GM19452 (cell line): Measurements from ENCODE around the gene WNK2.

ENCODE experiments used
- ATAC-seq: cut with Tn5 transposase; IDR thresholded peaks from one replicate; pipeline ENCODE4 v1.9.1; 2021; ENCODE audit not compliant: unreplicated experiment

WNK2 gene

DNA sequence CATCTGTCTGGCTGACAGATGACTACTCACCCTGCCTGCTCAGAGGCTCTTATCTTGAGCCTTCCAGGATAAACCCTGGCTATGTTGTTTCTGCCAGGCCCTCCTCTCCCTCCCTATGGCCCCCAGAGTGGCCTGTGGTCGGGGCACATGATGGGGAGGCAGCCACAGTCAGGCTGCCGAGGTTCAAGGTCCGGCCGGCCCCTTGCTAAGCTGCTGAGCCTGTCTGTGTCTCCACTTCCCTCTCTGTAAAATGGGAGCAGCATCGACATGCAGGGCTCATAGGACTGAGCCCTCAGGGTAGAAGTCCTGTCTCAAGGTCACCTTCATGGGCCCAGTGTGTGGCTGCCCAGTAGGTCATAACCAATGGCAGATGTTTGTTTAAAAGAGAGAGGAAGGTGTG is 28.5 kb downstream of the WNK2 start:
- no peak for ATAC-seq

DNA sequence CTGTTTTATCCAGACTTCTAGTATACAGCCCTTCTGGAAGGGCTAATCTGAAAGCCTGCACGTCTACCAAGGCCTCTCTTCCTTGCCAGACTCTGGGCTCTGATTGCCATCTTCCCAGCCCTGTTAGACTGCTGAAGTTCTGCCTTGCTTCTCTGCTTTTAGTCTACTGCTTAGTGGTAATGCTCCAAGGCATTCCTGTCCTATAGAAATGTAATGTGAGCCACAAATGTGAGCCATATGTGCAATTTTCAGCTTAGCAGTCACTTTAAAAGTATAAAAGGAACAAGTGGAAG is 32.1 kb downstream of the WNK2 start:
- no peak for ATAC-seq

DNA sequence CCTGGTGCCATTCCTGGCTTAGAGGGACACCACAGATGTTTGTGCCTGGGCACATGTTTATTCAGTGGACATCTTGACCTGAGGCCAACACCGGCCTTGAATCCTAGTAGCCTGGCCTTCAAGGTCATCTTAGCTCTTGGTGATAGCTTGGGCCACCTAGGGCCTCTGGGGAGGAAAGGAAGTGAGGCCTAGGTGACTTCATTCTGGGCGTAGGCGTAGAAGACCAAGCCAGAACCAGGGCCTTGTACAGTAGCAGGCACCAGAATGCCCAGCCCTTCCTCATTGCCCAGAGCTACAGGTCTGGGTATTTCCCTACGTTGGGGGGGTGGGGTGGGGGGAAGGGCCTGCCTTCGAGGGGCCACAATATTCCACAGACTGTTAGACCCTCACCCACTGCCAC is 33.8 kb downstream of the WNK2 start:
- ATAC-seq: no peak

DNA sequence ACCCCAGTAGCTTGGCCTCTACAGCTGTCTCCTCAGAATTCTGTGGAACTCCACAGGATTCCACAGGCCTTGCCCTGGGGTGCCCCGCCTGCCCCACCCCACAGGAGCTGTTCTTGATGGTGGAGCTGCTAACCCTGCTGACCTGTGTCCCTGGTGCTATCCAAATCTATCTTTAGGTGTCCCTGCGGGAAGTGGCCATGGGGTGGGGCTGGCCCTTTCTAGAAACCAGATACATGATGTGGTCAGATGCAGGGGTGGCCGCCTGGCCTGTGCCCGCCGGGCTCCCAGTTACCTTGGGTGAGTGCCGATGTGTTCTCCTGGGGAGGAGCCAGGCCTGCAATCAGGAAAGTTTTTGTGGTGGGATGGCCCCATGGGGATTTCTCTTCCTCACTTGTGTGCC is 34.2 kb downstream of the WNK2 start:
- ATAC-seq: no peak

DNA sequence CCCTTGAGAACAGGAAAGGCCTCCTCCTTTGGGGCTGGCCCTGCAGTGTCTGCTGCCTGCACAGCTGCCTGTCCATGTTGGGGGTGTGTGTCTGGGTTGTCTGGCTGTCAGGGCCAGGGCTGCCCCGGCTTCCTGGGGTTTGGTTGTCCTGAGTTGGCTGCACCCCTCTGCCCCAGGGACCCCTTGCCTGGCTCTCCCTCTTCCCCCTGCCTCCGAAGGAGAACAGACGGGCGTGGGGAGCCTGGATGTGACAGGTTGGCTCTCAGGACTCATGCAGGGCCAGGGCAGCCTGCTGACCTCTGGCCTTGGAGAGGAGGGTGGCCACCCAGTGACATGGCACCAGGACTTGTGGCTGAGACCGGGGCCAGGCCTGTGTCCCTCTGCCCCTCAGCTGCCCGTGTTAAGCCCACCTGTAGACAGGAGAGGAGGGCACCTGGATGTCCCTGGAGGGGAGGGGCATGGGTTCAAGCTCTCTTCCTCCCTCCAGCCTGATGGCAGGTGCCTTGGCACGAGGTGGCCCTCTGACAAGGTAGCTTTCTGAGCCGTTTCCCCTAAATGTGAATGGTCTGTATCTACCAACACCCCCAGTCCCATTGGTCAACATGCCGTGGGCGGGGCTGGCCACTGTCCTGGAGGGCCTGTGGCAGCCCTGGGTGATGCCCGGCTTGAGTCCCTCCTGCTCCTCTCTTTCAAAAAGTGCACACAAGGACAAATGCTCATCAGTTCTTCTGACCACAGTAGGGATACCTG is 34.9 kb downstream of the WNK2 start:
- ATAC-seq: no peak

DNA sequence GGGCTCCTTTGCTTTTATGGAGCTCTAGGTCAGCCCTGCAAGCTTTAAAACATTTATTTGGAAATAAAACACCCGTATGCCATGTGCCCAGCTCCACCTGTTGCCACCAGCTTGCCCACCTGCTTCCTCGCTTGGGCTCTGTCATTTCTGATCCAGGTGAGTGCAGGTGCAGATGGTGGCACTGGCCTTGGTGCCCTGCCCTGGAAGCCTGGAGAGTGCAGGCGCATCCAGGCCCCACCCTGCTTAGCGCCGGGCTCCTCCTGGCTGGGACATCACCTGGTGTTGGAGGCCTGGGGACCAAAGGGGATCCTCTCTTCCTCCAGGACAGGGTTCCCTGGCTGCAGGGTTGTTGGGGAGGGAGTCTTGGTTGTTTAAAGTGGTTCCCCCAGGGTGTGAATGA is 35.8 kb downstream of the WNK2 start:
- ATAC-seq: no peak

DNA sequence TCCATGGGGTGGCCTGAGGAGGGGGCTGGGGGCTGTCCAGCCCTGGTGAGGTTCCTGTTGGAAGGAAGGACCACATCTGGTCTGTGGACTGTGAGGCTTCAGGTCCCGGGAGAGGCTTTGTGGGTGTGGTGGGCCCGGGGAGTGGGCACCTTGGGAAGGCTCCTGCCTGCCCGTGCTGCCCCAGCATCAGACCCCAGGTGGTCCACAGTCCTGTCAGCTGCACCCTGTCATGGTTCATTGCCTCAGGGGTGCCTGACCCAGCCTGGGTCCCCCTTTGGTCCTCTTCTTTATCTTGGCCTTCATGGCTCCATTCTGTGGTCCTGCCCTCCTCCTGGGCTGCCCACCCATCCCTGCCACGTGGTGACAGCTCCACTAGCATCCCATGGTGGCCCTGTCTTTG is 36.7 kb downstream of the WNK2 start:
- ATAC-seq: no peak

DNA sequence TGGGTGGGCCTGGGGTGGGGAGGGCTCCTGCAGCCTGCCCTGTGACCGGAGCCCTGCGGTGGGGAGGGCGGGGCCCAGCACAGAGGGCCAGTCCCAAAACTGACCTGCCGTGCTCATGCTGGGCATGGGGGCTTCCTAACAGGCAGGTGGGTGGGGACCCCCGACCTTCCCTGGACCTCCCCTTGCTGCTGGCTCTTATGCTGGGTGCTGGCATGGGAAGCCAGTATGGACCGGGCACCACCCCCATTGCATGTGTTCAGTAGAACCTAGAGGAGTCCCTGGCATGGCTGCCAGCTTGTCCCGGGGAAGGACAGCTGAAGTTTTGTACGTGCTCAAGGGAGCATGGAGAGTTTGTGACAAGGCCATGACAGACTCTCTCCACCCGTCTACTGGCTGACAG is 37.1 kb downstream of the WNK2 start:
- ATAC-seq: no peak

DNA sequence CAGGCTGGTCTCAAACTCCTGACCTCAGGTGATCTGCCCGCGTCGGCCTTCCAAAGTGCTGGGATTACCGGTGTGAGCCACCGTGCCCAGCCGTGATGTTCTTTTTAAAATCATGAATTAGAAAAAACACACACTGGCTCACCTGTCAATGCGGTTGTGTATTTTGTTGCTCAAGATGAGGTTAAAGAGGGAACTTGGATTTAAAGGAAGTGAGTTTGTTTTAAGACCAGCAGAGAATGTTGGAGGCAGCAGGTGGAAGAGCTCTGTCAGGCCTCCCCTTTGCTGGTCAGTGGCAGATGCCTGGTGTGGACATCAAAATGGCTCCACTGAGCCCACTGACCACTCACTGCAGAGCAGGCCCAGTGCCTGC is 38.9 kb downstream of the WNK2 start:
- no peak for ATAC-seq

DNA sequence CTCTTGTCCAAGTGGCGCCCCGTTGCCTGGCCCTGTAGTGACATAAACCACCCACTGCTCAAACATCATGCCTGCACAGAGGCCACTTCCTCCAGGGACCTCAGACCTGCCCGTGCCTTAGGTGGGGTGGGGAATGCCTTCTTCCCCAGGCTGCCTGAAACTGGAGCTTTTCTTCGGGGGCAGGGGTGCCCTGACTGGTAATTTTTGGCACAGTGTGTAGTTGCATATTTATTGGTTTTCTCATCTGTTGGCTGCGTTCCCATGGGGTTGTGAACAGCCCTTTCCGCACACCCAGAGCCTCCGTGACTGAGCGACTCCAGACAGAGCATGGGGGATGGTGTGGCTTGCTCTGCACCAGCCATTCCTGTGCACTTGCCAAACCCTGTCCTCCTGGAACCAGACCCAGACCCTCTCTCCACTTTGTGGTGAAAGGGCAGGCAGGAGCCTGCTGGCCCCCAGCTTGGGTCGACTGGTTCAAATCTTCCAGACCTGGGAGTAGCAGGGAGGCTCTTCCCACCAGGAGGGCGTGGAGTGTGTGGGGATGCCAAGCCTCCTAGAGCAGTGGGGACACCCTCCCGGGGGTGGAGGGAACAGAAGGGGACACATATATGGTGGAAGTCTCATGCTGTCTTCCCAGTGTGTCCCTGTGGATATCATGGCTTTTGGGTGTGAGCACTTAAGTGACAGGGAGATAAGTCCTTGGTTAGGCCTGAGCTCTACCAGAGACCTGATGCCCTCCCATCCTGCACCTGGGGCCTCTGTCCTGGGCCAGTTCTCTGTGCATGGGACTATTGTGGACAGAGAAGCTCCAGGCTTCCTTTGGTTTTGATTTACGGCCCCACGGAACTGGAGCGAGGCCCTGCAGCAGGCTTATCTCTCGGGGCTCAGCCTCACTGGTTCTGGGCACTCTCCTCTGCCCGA is 39.6 kb downstream of the WNK2 start:
- ATAC-seq: no peak

DNA sequence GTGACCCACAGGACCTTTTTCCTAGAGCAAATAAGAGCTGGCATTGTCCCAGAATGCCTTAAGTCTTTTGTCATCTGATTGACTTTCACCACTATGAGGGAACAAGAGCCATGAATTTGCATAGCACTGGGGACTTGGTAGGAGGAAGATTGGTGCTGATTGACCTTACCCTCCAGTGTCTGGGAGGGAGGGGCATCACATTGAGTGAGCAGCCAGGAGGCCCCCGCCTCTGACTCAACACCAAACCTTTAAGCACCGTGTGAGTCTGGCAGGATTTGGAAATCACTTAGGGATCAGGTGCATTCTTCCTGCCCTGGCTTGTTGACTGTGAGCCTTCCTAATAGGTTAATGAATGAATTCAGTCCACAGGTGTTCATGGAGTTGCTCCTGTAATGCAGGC is 40.7 kb downstream of the WNK2 start:
- no peak for ATAC-seq

DNA sequence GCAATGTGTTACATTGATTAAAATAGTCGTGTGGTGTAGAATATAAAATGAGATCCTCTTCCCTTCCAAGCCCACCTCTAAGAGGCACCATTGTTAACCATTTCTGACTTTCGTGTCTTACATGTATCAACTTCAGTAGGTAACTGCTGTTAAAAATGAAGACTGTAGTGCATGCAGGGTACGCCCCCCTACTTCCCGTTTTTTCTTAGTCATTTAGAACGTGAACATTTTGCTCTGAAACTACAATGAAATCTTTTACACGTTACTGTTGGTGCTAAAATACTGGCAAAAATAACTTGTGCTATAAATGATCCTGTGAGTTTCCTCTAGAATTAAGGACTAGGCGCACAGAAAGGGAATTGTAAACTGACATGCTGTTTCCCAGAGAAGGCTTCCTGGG is 41.5 kb downstream of the WNK2 start:
- ATAC-seq: no peak

DNA sequence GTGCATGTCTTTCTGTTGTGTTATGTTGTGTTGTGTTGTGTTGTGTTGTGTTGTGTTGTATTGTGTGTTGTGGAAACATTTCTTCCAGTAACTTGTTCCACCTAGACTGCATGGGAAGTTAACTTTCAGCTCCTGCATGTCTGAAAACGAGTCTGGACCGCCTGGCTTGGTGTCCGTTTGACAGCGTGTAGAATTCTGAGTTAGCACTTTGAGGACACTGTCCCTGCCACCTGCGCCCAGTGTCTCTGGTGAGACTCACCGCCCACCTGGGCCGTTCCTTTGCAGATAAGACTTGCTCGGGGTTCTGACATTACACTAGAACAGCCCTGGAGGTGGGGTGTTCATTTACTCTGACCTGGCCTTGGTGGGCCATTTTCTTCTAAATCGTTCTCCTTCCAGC is 42.0 kb downstream of the WNK2 start:
- ATAC-seq: no peak

DNA sequence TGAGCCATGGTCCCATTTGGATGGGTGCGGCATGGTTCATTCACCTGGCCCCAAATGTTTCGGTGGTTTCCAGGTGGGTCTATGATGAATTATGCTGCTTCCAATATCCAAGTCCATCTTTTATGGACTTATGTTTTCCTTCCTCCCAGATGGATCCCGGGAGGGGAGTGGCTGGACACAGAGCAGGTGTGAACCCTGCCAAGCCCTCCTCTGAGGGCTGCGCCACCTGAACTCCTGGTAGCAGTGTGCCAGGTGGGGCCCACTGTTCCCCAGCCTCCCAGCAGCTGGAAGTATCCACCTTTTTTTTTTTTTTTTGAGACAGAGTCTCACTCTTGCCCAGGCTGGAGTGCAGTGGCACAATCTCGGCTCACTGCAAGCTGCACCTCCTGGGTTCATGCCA is 42.9 kb downstream of the WNK2 start:
- no peak for ATAC-seq

DNA sequence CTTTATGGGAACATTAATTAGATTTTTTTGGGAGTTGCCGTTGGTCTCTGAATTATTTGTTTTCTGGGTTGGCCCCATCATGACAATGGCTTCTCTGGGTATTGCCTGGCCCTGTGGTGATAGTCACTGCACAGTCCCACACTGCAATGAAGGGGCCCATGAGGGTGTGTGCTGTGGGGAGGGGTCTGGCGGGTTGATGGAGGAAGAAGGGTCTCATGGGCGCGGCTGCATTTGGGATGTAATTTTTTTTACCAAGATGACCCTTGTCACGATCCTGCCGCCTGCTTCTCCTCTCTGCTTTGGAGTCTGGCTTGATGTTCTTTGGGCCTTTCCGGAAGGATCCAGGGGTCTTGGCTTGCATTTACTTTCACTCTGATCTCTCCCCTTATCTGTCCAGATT is 44.1 kb downstream of the WNK2 start:
- no peak for ATAC-seq

DNA sequence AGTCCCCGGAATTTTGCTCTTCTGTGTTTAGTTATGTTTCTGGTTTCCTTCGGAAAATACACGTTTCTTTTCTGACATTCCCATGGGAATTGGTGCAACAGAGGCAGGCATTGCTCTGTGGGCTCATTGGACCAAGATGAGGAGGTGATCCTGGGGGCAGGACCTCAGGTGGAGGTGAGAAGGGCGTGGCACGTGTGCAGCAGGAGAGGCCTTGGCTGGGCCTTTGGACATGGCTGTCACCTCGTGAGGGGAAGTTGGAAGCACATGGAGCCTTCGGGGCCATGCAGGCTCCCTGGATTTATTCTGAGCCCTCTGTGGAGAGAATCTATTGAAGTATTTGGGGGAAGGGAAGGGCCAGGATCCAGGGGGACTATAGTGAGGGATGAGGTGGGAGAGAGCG is 44.5 kb downstream of the WNK2 start:
- ATAC-seq: no peak

DNA sequence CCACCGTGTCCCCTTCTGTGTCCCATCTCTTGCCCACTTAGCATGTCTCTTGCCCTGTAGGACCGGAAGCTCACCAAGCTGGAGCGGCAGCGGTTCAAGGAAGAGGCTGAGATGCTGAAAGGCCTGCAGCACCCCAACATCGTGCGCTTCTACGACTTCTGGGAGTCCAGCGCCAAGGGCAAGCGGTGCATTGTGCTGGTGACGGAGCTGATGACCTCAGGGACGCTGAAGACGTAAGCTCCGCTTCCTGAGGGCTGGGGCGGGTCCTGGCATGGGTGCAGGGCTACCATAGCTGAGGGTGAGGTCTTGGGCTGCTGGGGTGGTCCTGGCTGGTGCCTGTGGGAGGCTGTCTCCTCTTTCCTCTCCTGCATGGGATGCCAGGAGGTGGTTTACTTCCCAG is 45.7 kb downstream of the WNK2 start:
- ATAC-seq: no peak

DNA sequence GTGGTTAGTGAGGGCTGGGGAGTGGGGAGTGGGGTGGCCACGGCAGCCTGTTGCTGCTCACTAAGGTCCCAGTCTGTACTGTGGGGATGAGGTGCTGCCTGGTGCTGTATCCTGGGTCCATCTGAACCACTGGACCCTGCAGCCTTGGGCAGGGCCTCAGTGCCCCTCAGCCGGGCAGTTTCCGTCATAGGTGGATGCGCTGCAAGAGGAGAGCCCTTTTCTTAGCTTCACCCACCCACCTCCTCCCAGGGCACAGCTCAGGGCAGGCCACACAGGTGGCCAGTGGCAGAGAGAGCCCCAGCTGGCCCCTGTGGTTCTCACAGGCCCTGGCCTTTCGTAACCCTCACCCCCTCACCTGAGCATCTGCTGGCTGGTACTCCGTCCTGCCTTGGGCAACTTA is 46.2 kb downstream of the WNK2 start:
- no peak for ATAC-seq

DNA sequence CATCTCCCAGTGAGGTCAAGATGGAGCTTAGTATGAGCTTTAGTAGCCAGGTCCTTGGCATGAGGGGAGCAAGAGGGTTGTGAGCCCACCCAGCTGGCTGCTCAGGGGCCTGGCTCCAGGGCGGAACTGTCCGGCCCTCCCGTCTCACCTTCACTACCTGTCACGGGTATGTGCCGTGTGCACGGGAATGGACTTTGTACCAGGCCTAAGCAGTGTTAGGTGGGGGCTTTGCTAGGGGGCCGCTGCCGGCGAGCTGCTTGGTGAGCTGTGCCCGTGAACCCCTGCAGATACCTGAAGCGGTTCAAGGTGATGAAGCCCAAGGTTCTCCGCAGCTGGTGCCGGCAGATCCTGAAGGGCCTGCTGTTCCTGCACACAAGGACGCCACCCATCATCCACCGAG is 46.7 kb downstream of the WNK2 start:
- no peak for ATAC-seq

DNA sequence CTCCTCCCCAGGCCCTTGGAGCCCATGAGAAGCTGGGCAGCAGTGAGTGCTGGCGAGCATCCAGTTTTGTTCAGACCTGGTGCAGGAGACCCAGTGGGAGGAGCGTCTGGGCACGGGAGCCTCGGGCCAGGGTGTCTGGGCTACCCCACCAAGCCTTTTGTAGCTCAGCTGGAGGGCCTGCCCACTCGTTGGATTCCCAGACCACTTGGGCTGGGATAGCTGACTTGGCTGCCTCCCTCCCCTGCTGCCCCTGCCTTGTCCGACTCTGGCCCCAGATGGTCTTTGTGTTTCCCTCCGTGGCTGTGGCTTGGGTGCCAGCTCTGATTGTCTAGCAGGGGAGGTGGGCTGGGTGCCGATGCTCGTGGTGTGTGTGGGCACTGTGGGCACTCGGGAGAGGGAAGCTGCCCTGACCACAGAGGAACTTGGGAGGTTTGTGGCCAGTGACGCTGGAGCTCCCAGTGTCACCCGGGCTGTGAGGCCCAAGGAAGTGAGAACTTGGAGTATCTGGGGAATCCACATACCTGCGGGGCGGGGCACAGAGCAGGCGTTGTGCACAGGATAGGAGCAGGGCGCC is 47.3 kb downstream of the WNK2 start:
- ATAC-seq: no peak

DNA sequence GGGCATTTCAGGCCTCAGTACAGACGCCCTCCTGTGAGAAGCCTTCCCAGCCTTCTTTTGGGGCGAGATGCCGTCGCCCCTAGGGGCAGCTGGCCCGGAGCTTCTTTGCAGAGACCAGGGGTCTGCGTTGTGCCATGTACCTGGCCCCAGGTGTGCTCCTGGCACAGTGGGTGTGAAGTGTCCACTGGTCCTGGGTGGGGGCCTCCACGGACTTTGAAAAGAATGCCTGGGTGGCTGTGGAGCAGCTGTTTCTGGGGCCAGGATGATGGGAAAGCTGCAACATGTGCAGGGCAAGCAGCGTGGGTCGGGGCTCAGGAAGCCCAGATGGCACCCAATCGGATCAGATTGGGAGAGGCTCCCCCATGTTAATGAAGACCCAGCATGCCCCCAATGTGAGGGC is 47.8 kb downstream of the WNK2 start:
- no peak for ATAC-seq

DNA sequence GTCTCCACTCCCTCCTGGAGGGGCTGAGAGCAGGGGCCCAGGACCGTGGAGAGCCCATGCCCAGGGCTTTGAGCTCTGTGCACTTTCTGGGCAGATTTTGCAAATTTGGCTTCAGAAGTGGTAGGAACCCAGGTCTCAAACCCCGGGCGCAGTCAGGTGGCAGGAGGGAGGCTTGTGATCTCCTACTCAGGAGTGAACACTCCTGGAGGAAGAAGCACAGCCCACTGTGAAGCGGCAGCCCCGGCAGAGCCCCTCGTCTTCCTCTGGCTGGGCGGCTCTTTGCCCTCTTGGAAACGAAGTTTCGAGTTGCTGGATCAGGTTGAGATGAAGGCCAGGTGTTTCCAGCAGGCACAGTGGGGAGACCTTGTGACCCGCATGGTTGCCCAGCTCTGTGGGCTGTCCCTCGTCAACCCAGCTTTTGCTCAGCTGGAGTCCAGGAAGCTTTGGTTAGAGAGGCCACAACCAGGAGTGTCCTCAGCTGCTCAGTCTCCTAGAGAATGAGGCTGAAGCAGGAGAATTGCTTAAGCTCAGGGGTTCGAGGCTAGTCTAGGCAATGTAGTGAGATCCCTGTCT is 48.5 kb downstream of the WNK2 start:
- ATAC-seq: no peak
